ENCODE measurements around the gene LOXHD1.

Gene LOXHD1

DNA sequence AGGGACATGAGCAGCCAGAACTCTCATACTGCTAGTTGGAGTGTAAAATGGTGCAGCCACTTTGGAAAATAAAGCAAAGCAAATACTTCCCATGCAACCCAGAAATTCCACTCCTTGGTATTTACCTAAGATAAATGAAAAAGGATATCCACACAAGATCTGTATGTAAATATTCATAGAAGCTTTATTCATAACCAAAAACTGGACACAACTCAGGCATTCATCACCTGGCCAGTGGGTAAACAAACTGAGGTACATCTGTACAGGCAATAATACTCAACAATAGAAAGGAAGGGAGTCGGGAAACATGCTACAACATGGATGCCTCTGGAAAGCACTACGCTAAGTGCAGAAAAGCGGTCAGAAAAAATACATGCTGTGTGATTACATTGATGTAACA, 2.5 kb upstream of the LOXHD1 start:
- TF ChIP-seq, protein P1, sequence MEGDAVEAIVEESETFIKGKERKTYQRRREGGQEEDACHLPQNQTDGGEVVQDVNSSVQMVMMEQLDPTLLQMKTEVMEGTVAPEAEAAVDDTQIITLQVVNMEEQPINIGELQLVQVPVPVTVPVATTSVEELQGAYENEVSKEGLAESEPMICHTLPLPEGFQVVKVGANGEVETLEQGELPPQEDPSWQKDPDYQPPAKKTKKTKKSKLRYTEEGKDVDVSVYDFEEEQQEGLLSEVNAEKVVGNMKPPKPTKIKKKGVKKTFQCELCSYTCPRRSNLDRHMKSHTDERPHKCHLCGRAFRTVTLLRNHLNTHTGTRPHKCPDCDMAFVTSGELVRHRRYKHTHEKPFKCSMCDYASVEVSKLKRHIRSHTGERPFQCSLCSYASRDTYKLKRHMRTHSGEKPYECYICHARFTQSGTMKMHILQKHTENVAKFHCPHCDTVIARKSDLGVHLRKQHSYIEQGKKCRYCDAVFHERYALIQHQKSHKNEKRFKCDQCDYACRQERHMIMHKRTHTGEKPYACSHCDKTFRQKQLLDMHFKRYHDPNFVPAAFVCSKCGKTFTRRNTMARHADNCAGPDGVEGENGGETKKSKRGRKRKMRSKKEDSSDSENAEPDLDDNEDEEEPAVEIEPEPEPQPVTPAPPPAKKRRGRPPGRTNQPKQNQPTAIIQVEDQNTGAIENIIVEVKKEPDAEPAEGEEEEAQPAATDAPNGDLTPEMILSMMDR (IDR thresholded peaks at IDR 0.05; ENCODE audit: low read depth, low read length, missing control alignments) = no peak
- DNase-seq (ENCODE audit: extremely low read depth, low read depth) = no peak
- H3K4me3 ChIP-seq (replicated peaks; ENCODE audit: low read depth, low read length) = no peak overlapping the region

DNA sequence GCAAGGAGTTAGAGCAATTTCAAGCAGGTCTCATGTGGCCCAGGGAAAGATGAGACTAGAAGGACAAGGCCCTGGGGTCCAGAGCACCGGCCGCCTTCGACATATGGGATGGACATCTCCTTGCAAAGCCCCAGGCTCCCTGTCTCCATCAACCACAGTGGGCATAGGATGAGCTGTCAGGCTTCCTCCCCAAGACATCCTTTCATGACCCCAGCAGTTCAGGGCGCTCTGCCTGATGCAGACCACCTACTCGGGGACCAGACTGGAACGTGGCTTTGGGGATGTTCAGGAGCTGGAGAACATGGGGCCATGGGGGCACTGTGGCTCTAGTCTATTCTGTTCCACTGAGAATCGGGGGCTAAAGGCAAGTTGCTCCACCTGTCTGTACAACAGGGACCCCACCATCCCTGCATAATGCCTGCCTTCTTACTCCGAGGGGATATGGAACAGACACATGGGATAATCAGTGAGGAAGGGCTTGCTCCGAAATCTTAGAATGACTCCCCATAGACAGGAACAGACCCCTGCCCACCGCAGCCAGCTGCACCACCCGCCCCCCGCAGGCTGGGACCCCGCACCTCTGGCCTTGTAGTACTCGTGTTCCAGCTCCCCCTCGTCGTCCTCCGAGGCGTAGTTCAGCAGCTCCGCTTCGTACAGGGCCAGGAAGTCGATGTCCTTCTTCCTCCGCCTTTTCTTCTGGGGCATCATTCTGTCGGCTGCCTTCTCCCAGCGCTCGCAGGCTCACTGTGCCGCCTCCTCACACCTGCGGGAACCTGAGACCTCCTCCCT, 500 bp downstream of the LOXHD1 start:
- no peak for DNase-seq (ENCODE audit: extremely low read depth, low read depth)
- TF ChIP-seq, protein P1 (IDR thresholded peaks at IDR 0.05; ENCODE audit: low read depth, low read length, missing control alignments) = no peak
- no peak overlapping the region for H3K4me3 ChIP-seq (replicated peaks; ENCODE audit: low read depth, low read length)

DNA sequence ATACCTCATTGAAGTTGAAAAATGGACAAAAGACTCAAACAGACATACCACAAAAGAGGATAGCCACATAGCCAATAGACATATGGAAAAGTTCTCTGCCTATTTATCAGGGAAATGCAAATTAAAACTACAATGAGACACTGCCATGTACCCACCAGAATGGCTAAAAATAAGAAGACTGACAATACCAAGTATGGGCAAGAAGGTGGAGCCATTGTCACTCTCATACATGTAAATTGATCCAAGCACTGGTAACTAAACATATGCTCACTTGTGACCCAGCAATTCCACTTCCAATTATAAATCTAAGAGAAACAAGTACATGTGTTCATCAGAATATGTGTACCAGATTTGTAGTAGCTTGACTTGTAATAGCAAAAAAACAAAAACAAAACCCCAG, 4.6 kb downstream of the LOXHD1 start:
- TF ChIP-seq, protein P1 (IDR thresholded peaks at IDR 0.05; ENCODE audit: low read depth, low read length, missing control alignments) = no peak
- no peak overlapping the region for H3K4me3 ChIP-seq (replicated peaks; ENCODE audit: low read depth, low read length)
- DNase-seq (ENCODE audit: extremely low read depth, low read depth) = no peak

DNA sequence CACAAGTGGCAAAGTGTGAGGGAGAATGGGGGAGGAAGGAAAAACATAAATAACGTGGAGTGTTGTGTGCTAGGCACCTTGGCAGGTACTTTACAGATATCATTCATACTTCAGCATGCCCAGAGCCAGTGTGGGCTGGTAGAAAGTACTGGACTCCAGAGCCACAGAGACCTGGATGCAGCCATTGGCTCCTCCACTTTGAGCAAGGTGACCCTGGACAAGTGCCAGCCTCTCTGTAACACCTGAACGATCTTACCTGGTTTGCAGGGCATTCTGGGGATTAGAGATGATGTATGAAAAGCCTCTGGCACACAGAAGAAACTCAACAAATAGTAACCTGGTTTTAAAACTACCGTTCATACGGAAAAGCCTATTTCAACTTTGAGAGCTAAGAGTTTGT, 6.3 kb downstream of the LOXHD1 start:
- H3K4me3 ChIP-seq (replicated peaks; ENCODE audit: low read depth, low read length) = no peak overlapping the region
- TF ChIP-seq, protein P1 (IDR thresholded peaks at IDR 0.05; ENCODE audit: low read depth, low read length, missing control alignments) = no peak
- no peak for DNase-seq (ENCODE audit: extremely low read depth, low read depth)

DNA sequence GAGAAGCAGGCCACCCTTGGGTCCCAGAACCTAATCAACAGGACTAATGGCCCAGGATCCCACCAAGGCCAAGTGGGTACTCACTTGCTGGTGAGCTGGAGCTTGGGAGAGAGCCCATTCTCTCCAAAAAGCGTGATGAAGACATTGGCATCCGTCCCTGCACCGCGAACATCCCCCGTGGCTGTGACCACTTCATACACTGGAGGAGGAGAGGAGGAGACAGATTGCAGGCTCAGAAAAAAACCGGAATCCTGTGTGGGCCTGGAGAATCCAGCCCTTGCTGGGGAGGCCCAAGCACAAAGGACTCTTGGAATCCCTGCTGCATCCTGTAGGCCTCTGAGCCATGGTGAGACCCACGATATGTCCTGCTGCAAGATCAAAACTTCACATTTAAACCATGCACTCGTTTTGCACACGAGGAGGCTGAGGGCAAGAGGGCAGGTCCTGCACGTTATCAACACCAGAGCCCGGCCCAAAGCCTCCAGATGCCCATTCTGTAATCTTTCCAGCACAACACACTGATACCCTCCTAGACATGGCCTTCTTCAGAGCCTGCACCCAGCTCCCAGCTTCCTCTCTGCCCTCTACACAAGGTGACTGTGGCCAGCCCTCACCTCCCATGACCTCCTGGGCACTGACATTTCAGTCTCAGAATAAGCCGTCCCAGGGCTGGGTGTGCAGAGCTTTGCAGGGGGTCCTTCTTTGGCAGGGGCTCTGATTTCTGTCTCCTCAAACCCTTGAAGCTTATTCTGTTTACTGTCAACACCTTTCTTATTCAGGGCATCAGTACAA, 7.8 kb downstream of the LOXHD1 start:
- no peak for DNase-seq (ENCODE audit: extremely low read depth, low read depth)
- TF ChIP-seq, protein P1 (IDR thresholded peaks at IDR 0.05; ENCODE audit: low read depth, low read length, missing control alignments) = no peak
- H3K4me3 ChIP-seq (replicated peaks; ENCODE audit: low read depth, low read length) = no peak overlapping the region

DNA sequence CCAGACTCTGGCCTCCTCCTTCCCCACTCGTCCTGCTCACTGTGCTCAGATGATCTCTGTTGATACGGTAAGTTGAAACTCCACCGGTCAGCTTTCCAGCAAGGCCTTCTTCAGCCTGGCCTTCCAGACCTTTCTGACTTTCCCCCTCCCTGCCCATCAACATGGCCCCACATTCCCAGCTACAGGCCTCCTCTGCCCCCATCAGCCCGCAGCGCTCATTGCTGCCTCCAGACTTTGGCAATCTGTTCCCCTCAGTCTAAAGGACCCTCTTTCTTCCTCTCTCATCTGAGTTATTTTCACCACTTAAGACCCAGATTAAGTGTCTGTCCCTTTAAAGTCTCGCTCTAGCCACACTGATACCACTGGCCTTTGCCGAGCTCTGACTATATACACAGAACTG, 10.6 kb downstream of the LOXHD1 start:
- no peak for DNase-seq (ENCODE audit: extremely low read depth, low read depth)
- H3K4me3 ChIP-seq (replicated peaks; ENCODE audit: low read depth, low read length) = no peak overlapping the region
- TF ChIP-seq, protein P1 (IDR thresholded peaks at IDR 0.05; ENCODE audit: low read depth, low read length, missing control alignments) = no peak

Data from HFF-Myc (cell line).